Measurements from ENCODE around the gene IMMP2L.

The IMMP2L gene

GRCh38 chr7:111174510-111174909 lies 387.8 kb downstream of the IMMP2L start:
- H3K27me3 ChIP-seq (ENCODE audit: low read depth, low read length), result no peaks in the 10 kb centered on the region

GRCh38 chr7:111173990-111174389 lies 388.3 kb downstream of the IMMP2L start:
- Histone ChIP-seq H3K4me3 (ENCODE audit: low read depth in 1 of 2, low read length in 2 of 2) (no peak overlapping the region), H3K36me3 (ENCODE audit: control insufficient read depth in 1 of 2, insufficient read depth in 2 of 2, low read length in 2 of 2) (no peaks in the 10 kb centered on the region), H3K4me1 (ENCODE audit: control insufficient read depth in 1 of 2, insufficient read depth in 2 of 2, low read length in 2 of 2) (no peaks in the 10 kb centered on the region), H3K9me3 (ENCODE audit: control insufficient read depth in 1 of 2, low read length in 2 of 2) (no peaks in the 10 kb centered on the region), H3K27me3 (ENCODE audit: low read depth, low read length) (no peaks in the 10 kb centered on the region), H3K27ac (ENCODE audit: low read length) (no peak overlapping the region)

More at GRCh38 chr7:111174510-111174909, 387.8 kb downstream of the IMMP2L start:
- Histone ChIP-seq H3K4me3 (ENCODE audit: low read depth in 1 of 2, low read length in 2 of 2) (no peak overlapping the region), H3K27ac (ENCODE audit: low read length) (no peak overlapping the region), H3K9me3 (ENCODE audit: control insufficient read depth in 1 of 2, low read length in 2 of 2) (peaks cover 0 to 3% of the 10 kb centered on the region in 2 donors), H3K4me1 (ENCODE audit: control insufficient read depth in 1 of 2, insufficient read depth in 2 of 2, low read length in 2 of 2) (no peaks in the 10 kb centered on the region), H3K36me3 (ENCODE audit: control insufficient read depth in 1 of 2, insufficient read depth in 2 of 2, low read length in 2 of 2) (no peaks in the 10 kb centered on the region)

GRCh38 chr7:111173528-111173927 lies 388.8 kb downstream of the IMMP2L start:
- Histone ChIP-seq H3K36me3 (ENCODE audit: control insufficient read depth in 1 of 2, insufficient read depth in 2 of 2, low read length in 2 of 2) (no peaks in the 10 kb centered on the region), H3K4me1 (ENCODE audit: control insufficient read depth in 1 of 2, insufficient read depth in 2 of 2, low read length in 2 of 2) (peaks cover 0 to 3% of the 10 kb centered on the region in 2 donors), H3K9me3 (ENCODE audit: control insufficient read depth in 1 of 2, low read length in 2 of 2) (no peaks in the 10 kb centered on the region), H3K27ac (ENCODE audit: low read length) (no peak overlapping the region), H3K4me3 (ENCODE audit: low read depth in 1 of 2, low read length in 2 of 2) (no peak overlapping the region), H3K27me3 (ENCODE audit: low read depth, low read length) (no peaks in the 10 kb centered on the region)

- Histone ChIP-seq H3K9me3 (ENCODE audit: control insufficient read depth in 1 of 2, low read length in 2 of 2) (no peaks in the 10 kb centered on the region), H3K4me1 (ENCODE audit: control insufficient read depth in 1 of 2, insufficient read depth in 2 of 2, low read length in 2 of 2) (peaks cover 0 to 8% of the 10 kb centered on the region in 2 donors), H3K27ac (ENCODE audit: low read length) (no peak overlapping the region), H3K36me3 (ENCODE audit: control insufficient read depth in 1 of 2, insufficient read depth in 2 of 2, low read length in 2 of 2) (no peaks in the 10 kb centered on the region), H3K4me3 (ENCODE audit: low read depth in 1 of 2, low read length in 2 of 2) (no peak overlapping the region), H3K27me3 (ENCODE audit: low read depth, low read length) (no peaks in the 10 kb centered on the region)
These were observed 389.6 kb downstream of the IMMP2L start for GRCh38 chr7:111172564-111173257.

- H3K4me3 ChIP-seq (ENCODE audit: low read depth in 1 of 2, low read length in 2 of 2), result no peak overlapping the region
- H3K36me3 ChIP-seq (ENCODE audit: control insufficient read depth in 1 of 2, insufficient read depth in 2 of 2, low read length in 2 of 2), result no peaks in the 10 kb centered on the region
- H3K9me3 ChIP-seq (ENCODE audit: control insufficient read depth in 1 of 2, low read length in 2 of 2), result no peaks in the 10 kb centered on the region
- peaks cover 0 to 8% of the 10 kb centered on the region in 2 donors for H3K4me1 ChIP-seq (ENCODE audit: control insufficient read depth in 1 of 2, insufficient read depth in 2 of 2, low read length in 2 of 2)
- no peaks in the 10 kb centered on the region for H3K27me3 ChIP-seq (ENCODE audit: low read depth, low read length)
- no peak overlapping the region for H3K27ac ChIP-seq (ENCODE audit: low read length)
These were observed 394.1 kb downstream of the IMMP2L start for GRCh38 chr7:111168182-111168581.

- H3K27me3 ChIP-seq (ENCODE audit: low read depth, low read length), result no peaks in the 10 kb centered on the region
- H3K36me3 ChIP-seq (ENCODE audit: control insufficient read depth in 1 of 2, insufficient read depth in 2 of 2, low read length in 2 of 2), result no peaks in the 10 kb centered on the region
These were observed 397.9 kb downstream of the IMMP2L start for GRCh38 chr7:111164442-111164841.

DNA sequence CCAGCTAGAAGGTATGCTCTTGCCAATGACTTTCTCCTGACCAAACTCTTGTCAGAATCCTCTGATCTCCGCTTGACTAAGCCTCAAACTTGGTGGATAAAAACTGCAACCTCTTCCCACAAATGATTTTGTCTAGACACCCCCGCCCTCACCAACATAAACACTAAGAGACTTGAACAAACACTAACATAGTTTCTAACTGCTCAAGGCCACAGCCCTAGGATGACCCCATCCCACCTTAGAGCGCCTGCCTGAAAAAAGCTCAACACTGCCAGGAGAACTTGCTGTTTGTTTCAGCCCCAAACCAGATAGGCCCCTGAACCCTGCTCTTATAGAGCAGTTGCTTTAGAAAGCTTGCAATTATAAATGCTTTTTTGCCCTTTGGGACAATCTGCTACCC lies 399.6 kb downstream of the IMMP2L start:
- H3K27me3 ChIP-seq (ENCODE audit: low read depth, low read length), result no peaks in the 10 kb centered on the region
- no peak overlapping the region for H3K27ac ChIP-seq (ENCODE audit: low read length)
- H3K9me3 ChIP-seq (ENCODE audit: control insufficient read depth in 1 of 2, low read length in 2 of 2), result no peaks in the 10 kb centered on the region
- no peaks in the 10 kb centered on the region for H3K4me1 ChIP-seq (ENCODE audit: control insufficient read depth in 1 of 2, insufficient read depth in 2 of 2, low read length in 2 of 2)
- H3K36me3 ChIP-seq (ENCODE audit: control insufficient read depth in 1 of 2, insufficient read depth in 2 of 2, low read length in 2 of 2), result no peaks in the 10 kb centered on the region
- H3K4me3 ChIP-seq (ENCODE audit: low read depth in 1 of 2, low read length in 2 of 2), result no peak overlapping the region

More at GRCh38 chr7:111164442-111164841, 397.9 kb downstream of the IMMP2L start:
- Histone ChIP-seq H3K4me3 (ENCODE audit: low read depth in 1 of 2, low read length in 2 of 2) (no peak overlapping the region), H3K27ac (ENCODE audit: low read length) (no peak overlapping the region), H3K4me1 (ENCODE audit: control insufficient read depth in 1 of 2, insufficient read depth in 2 of 2, low read length in 2 of 2) (peaks cover 0 to 8% of the 10 kb centered on the region in 2 donors), H3K9me3 (ENCODE audit: control insufficient read depth in 1 of 2, low read length in 2 of 2) (no peaks in the 10 kb centered on the region)

- H3K9me3 ChIP-seq (ENCODE audit: control insufficient read depth in 1 of 2, low read length in 2 of 2), result no peaks in the 10 kb centered on the region
- H3K36me3 ChIP-seq (ENCODE audit: control insufficient read depth in 1 of 2, insufficient read depth in 2 of 2, low read length in 2 of 2), result no peaks in the 10 kb centered on the region
- no peaks in the 10 kb centered on the region for H3K27me3 ChIP-seq (ENCODE audit: low read depth, low read length)
- no peaks in the 10 kb centered on the region for H3K4me1 ChIP-seq (ENCODE audit: control insufficient read depth in 1 of 2, insufficient read depth in 2 of 2, low read length in 2 of 2)
- no peak overlapping the region for H3K27ac ChIP-seq (ENCODE audit: low read length)
- no peak overlapping the region for H3K4me3 ChIP-seq (ENCODE audit: low read depth in 1 of 2, low read length in 2 of 2)
These were observed 402.0 kb downstream of the IMMP2L start for GRCh38 chr7:111160297-111160696.

GRCh38 chr7:111159426-111159825 lies 402.9 kb downstream of the IMMP2L start:
- H3K4me1 ChIP-seq (ENCODE audit: control insufficient read depth in 1 of 2, insufficient read depth in 2 of 2, low read length in 2 of 2), result no peaks in the 10 kb centered on the region
- no peaks in the 10 kb centered on the region for H3K36me3 ChIP-seq (ENCODE audit: control insufficient read depth in 1 of 2, insufficient read depth in 2 of 2, low read length in 2 of 2)
- H3K27me3 ChIP-seq (ENCODE audit: low read depth, low read length), result no peaks in the 10 kb centered on the region
- no peak overlapping the region for H3K4me3 ChIP-seq (ENCODE audit: low read depth in 1 of 2, low read length in 2 of 2)
- H3K9me3 ChIP-seq (ENCODE audit: control insufficient read depth in 1 of 2, low read length in 2 of 2), result no peaks in the 10 kb centered on the region
- no peak overlapping the region for H3K27ac ChIP-seq (ENCODE audit: low read length)

GRCh38 chr7:111150709-111151108 lies 411.6 kb downstream of the IMMP2L start:
- H3K27ac ChIP-seq (ENCODE audit: low read length), result no peak overlapping the region
- H3K4me1 ChIP-seq (ENCODE audit: control insufficient read depth in 1 of 2, insufficient read depth in 2 of 2, low read length in 2 of 2), result no peaks in the 10 kb centered on the region
- H3K9me3 ChIP-seq (ENCODE audit: control insufficient read depth in 1 of 2, low read length in 2 of 2), result no peaks in the 10 kb centered on the region
- H3K36me3 ChIP-seq (ENCODE audit: control insufficient read depth in 1 of 2, insufficient read depth in 2 of 2, low read length in 2 of 2), result no peaks in the 10 kb centered on the region
- H3K27me3 ChIP-seq (ENCODE audit: low read depth, low read length), result no peaks in the 10 kb centered on the region
- H3K4me3 ChIP-seq (ENCODE audit: low read depth in 1 of 2, low read length in 2 of 2), result no peak overlapping the region

DNA sequence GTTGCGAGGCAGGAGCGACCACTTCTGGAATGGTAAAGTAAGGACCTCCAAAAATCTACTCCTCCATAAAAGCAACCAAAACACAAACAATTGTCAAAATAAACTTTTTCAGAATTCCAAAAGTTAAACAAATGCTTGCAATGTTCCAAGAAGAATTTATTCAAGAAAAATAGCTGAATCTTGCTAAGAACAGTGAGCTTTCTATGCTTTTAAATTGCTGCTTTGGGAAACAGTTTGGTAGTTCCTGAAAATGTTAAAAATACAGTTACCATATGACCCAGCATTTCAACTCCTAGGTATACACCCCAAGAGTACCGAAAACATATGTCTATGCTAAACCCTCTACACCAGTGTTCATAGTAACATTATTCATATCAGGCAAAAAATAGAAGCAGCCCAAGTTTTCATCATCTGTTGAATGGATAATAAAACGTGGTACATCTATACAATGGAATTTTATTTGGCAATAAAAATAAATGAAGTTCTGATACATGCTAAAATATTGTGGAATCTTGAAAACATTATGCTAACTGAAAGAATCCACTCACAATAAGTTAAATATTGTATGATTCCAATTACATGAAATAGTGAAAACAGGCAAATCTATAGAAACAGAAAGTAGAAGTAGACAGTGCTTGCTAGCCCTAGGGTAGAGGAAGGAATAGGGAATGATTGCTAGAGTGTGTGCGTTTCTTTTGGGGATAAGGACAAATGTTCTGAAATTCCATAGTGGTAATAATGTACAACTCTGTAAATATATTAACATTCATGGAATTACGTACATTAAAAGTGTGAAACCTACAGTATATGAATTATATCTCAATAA lies 414.4 kb downstream of the IMMP2L start:
- Histone ChIP-seq H3K4me1 (ENCODE audit: control insufficient read depth in 1 of 2, insufficient read depth in 2 of 2, low read length in 2 of 2) (no peaks in the 10 kb centered on the region), H3K4me3 (ENCODE audit: low read depth in 1 of 2, low read length in 2 of 2) (no peak overlapping the region), H3K27ac (ENCODE audit: low read length) (no peak overlapping the region), H3K27me3 (ENCODE audit: low read depth, low read length) (no peaks in the 10 kb centered on the region), H3K9me3 (ENCODE audit: control insufficient read depth in 1 of 2, low read length in 2 of 2) (no peaks in the 10 kb centered on the region), H3K36me3 (ENCODE audit: control insufficient read depth in 1 of 2, insufficient read depth in 2 of 2, low read length in 2 of 2) (no peaks in the 10 kb centered on the region)

Measured in muscle layer of duodenum (tissue), 2 donors.